ENCODE measurements around the gene CEP126. TPM values are rescaled to one million over a fixed set of nuclear protein-coding genes. Genes with fewer than 3 reads are reported as not detected.

Gene CEP126
- total and polyA plus RNA-seq, 2 of the 13 experiments (the other 11 are each of a cell fraction or from before 2014, with no cell fraction given): 1.4 to 1.7 TPM

GRCh38 chr11:101945448-101945847 lies 30.6 kb downstream of the CEP126 start:
- H3K36me3 ChIP-seq (replicated peaks in 1 of 2; ENCODE audit: control insufficient read depth in 1 of 2, insufficient read depth in 2 of 2, low read length in 2 of 2): no peaks in the 10 kb centered on the region
- CTCF ChIA-PET (ENCODE audit: low intra/inter-chr PET ratio, low total read pairs): no interaction called here
- H3K27me3 ChIP-seq (ENCODE audit: control insufficient read depth in 1 of 2, insufficient read depth in 2 of 2, low read length in 2 of 2): no peaks in the 10 kb centered on the region
- POLR2A ChIA-PET: no interaction called here
- H3K9me3 ChIP-seq (ENCODE audit: low read length): no peaks in the 10 kb centered on the region
- 86% methylated on average over 4 of the region's 4 CpGs for WGBS (ENCODE audit: low lambda C conversion rate)
- no peak overlapping the region for H3K27ac ChIP-seq (ENCODE audit: extremely low read length, insufficient read depth, low read length)
- intact Hi-C loops (cut with micrococcal nuclease; ENCODE audit: unreplicated experiment): no loop called here
- no peaks in the 10 kb centered on the region for H3K4me1 ChIP-seq (ENCODE audit: insufficient read depth, low read length)
- no TSS peak for BruUV-seq (replicated peaks)
- no peak overlapping the region for H3K4me2 ChIP-seq (ENCODE audit: low read depth, low read length)
- no peak overlapping the region for H3K9ac ChIP-seq (ENCODE audit: insufficient read depth, low read depth, low read length)
- FAIRE-seq: no peak
- H2AFZ ChIP-seq (ENCODE audit: low read length): no peak overlapping the region
- TF ChIP-seq DNMT3B (CRISPR knock-in tag; conservative IDR thresholded peaks at IDR 0.05) (no peak), ZNF749 (CRISPR knock-in tag; IDR thresholded peaks at IDR 0.05; ENCODE audit: borderline replicate concordance) (no peak), ZFP82 (CRISPR knock-in tag; IDR thresholded peaks at IDR 0.05; ENCODE audit: borderline replicate concordance) (no peak), ZNF33A (CRISPR knock-in tag; IDR thresholded peaks at IDR 0.05; ENCODE audit: borderline replicate concordance) (no peak), ZBTB38 (CRISPR knock-in tag; IDR thresholded peaks at IDR 0.05) (no peak), HDAC1 (CRISPR knock-in tag; IDR thresholded peaks at IDR 0.05) (no peak), SIX1 (CRISPR knock-in tag; IDR thresholded peaks at IDR 0.05; ENCODE audit: borderline replicate concordance) (no peak), CREB1 (IDR thresholded peaks at IDR 0.05) (no peak), CREB1 (CRISPR knock-in tag; IDR thresholded peaks at IDR 0.05) (no peak), PHB2 (IDR thresholded peaks at IDR 0.05; ENCODE audit: partially characterized antibody) (no peak), ZNF224 (CRISPR knock-in tag; IDR thresholded peaks at IDR 0.05) (no peak), ZNF782 (CRISPR knock-in tag; IDR thresholded peaks at IDR 0.05; ENCODE audit: borderline replicate concordance) (no peak)
- H3K79me2 ChIP-seq (ENCODE audit: insufficient read depth, low read length): no peaks in the 10 kb centered on the region
- H3K4me3 ChIP-seq (replicated peaks in 1 of 3; ENCODE audit: insufficient read depth in 1 of 3, low read depth in 2 of 3, low read length in 3 of 3): no peak overlapping the region
- H4K20me1 ChIP-seq (ENCODE audit: insufficient read depth, low read length): no peaks in the 10 kb centered on the region
- DNase-seq (ENCODE audit: low spot score): no peak
- in situ Hi-C loops (cut with HindIII; ENCODE audit: extremely low pct_ligation_motif_present, low pct_unique_long_range_greater_than_20kb): no loop called here
- ATAC-seq: no peak

Data from HepG2 (cell line).